Measurements from ENCODE around the gene TSPYL1.

TSPYL1 gene

DNA sequence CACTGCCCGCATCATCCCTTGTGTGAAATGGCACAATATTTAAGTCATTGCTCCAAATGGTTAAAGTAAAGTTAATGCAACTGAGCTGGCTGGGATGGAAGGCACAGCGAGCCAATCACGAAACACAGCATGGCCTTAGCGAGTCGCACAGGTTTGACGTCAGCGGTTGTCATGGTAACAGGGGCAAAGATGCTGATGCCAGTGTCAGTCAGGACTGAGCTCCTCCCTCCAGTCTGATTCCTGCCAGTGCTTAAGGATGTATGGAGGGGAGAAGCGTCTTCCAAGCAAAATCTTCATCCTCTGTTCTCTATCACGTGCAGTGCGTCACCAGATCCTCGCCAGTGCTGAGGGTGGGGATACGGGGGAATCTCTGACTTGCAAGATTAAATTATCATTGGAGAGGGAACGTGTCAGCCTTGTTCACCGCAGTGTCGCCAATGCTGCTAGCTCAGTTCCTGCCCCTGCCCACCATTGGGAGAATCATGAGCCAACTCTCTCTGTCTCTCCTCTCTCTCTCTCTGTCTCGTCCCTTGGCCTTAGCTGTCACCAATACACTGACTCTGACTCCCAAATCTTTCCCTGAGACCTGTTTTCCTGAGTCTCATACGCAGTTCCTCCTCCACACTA lies 50.3 kb downstream of the TSPYL1 start:
- in situ Hi-C loops (cut with MboI; ENCODE audit: low sequenced_read_pairs), result no loop called here
